Measurements from ENCODE around the gene RTP4.

The RTP4 gene

GRCh38 chr3:187368251-187369088 lies at the start of gene RTP4:
Gene RTP4, plus strand, starts transcription at chr3:187368385. Its CDS starts 57 bp downstream, at chr3:187368442.
- DNase-seq, result peak; percentile 51

GRCh38 chr3:187318819-187319616 lies 49.2 kb upstream of the RTP4 start:
- peak; percentile 14 for DNase-seq

GRCh38 chr3:187319699-187320302 lies 48.4 kb upstream of the RTP4 start:
- no peak for DNase-seq

- no peak for DNase-seq
Observed at GRCh38 chr3:187321766-187322165, 46.4 kb upstream of the RTP4 start.

- no peak for DNase-seq
Observed at GRCh38 chr3:187322291-187322690, 45.9 kb upstream of the RTP4 start.

- DNase-seq, result no peak
Observed at GRCh38 chr3:187323091-187323490, 45.1 kb upstream of the RTP4 start.

GRCh38 chr3:187325632-187326031 lies 42.6 kb upstream of the RTP4 start:
- no peak for DNase-seq

GRCh38 chr3:187327845-187328244 lies 40.3 kb upstream of the RTP4 start:
- no peak for DNase-seq

- no peak for DNase-seq
Observed at GRCh38 chr3:187328691-187329090, 39.5 kb upstream of the RTP4 start.

GRCh38 chr3:187334904-187335303 lies 33.3 kb upstream of the RTP4 start:
- DNase-seq, result no peak

- DNase-seq, result no peak
Observed at GRCh38 chr3:187336322-187336721, 31.9 kb upstream of the RTP4 start.

GRCh38 chr3:187340578-187340977 lies 27.6 kb upstream of the RTP4 start:
- no peak for DNase-seq

GRCh38 chr3:187342255-187342654 lies 25.9 kb upstream of the RTP4 start:
- no peak for DNase-seq

- no peak for DNase-seq
Observed at GRCh38 chr3:187343670-187344069, 24.5 kb upstream of the RTP4 start.

- no peak for DNase-seq
Observed at GRCh38 chr3:187352581-187353575, 15.3 kb upstream of the RTP4 start.

- DNase-seq, result no peak
Observed at GRCh38 chr3:187358068-187358467, 10.1 kb upstream of the RTP4 start.

GRCh38 chr3:187359798-187360486 lies 8.2 kb upstream of the RTP4 start:
- DNase-seq, result no peak

- DNase-seq, result no peak
Observed at GRCh38 chr3:187360596-187360995, 7.6 kb upstream of the RTP4 start.

GRCh38 chr3:187361835-187362234 lies 6.3 kb upstream of the RTP4 start:
- DNase-seq, result no peak

GRCh38 chr3:187367561-187368103 lies 553 bp upstream of the RTP4 start:
- DNase-seq, result no peak

GRCh38 chr3:187369089-187369447 lies 883 bp downstream of the RTP4 start:
- DNase-seq, result no peak

- no peak for DNase-seq
Observed at GRCh38 chr3:187370051-187370450, 1.9 kb downstream of the RTP4 start.
